Adrenal gland (tissue), 5 donors: Measurements from ENCODE around the gene DNAJC11.

Experiments used
- CTCF ChIP-seq, 6 experiments: fragments of 450-650 bp in 4 of 6; fragments of 200-600 bp in 2 of 6; sonication (generic) in 1 of 6; IDR thresholded peaks; 1 replicate in 5 of 6; 2 replicates in 1 of 6; pipeline versions ENCODE4 v1.5.1 to v1.8.0; 2016 to 2021; ENCODE audit warnings: antibody characterized with exemption in 6 of 6, mild to moderate bottlenecking in 2 of 6, moderate library complexity in 1 of 6
- POLR2A ChIP-seq, 2 donors: fragments of 450-650 bp; IDR thresholded peaks; one replicate each; pipeline ENCODE4 v1.6.1; 2017; ENCODE audit warnings: antibody characterized with exemption in 2 of 2, mild to moderate bottlenecking in 2 of 2, moderate library complexity in 1 of 2
- donor health status: DM: no; HTN: no; CAD: no.

DNA sequence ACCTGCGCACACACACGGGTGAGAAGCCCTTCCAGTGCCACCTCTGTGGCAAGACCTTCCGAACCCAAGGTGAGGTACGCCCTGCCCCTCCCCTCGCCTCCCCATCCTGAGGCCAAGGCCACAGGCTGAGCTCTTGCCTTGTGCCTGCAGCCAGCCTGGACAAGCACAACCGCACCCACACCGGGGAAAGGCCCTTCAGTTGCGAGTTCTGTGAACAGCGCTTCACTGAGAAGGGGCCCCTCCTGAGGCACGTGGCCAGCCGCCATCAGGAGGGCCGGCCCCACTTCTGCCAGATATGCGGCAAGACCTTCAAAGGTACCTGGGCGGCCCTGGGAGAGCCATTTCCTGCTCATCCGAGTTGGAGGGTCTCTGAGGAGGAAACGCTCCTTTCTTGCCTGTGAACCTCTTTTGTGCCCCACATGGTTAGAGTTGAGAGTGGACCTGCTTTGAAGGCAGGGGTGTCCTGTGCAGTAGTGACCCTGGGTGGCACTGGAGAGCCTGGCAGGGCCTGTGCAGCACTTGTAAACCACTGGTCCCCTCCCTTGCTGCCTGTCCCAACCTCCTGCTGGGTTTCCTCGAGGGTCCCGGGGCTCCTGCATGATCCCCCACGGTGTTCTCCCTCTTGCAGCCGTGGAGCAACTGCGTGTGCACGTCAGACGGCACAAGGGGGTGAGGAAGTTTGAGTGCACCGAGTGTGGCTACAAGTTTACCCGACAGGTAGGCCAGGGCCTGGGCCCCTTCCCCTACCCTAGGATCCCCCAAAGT lies 113.3 kb downstream of the DNAJC11 start:
- TF ChIP-seq CTCF (IDR thresholded peaks at IDR 0.05) (no peak), POLR2A (IDR thresholded peaks at IDR 0.05) (no peak)
